PC-9 (cell line): ENCODE results near the gene PYGB. TPM values are rescaled to one million over a fixed set of nuclear protein-coding genes. Genes with fewer than 3 reads are reported as not detected.
A peak's percentile ranks its signal among the peaks of the same experiment; 100 is the strongest.

Source experiments
- BruUV-seq: library from RNA; stranded (reverse); fragments of 400-500 nt; replicated peaks from 2 replicates; lab custom pipeline; 2021; lab: Mats Ljungman, UMichigan
- CTCF ChIA-PET: fragments of 300-600 bp; sonication (Branson Sonifier 250); formaldehyde crosslinking; loops from one replicate; lab custom pipeline; 2022; ENCODE audit warnings: antibody characterized with exemption; lab: Charles Lee
- POLR2A ChIA-PET: fragments of 300-600 bp; sonication (Branson Sonifier 250); formaldehyde crosslinking; loops from one replicate; lab custom pipeline; 2022; ENCODE audit warnings: antibody characterized with exemption; ENCODE audit not compliant: unreplicated experiment; lab: Charles Lee
- DNase-seq, 2 experiments: peaks; one replicate each; pipeline versions ENCODE4 v3.0.0 to v3.0.0-alpha.2; 2015 to 2022; ENCODE audit warnings: mixed read lengths in 1 of 2
- H2AFZ ChIP-seq: fragments of 200-600 bp; sonication (generic); 2 replicates; pipeline ENCODE4 v1.8.1; 2017; ENCODE audit warnings: antibody characterized with exemption
- H3F3A ChIP-seq: fragments of 200-600 bp; sonication (generic); 2 replicates; pipeline ENCODE4 v1.8.1; 2017; ENCODE audit warnings: antibody characterized with exemption, mild to moderate bottlenecking, low read depth; ENCODE audit not compliant: insufficient read depth
- H3K27ac ChIP-seq: fragments of 200-600 bp; sonication (generic); 2 replicates; pipeline ENCODE4 v1.6.1; 2016; ENCODE audit warnings: mixed run types
- H3K27me3 ChIP-seq: fragments of 200-600 bp; sonication (generic); 2 replicates; pipeline ENCODE4 v1.6.1; 2016; ENCODE audit warnings: low read depth, mixed run types; ENCODE audit not compliant: insufficient read depth
- H3K36me3 ChIP-seq: fragments of 200-600 bp; sonication (generic); 2 replicates; pipeline ENCODE4 v1.6.1; 2016; ENCODE audit warnings: low read depth, mixed run types
- H3K4me1 ChIP-seq: fragments of 200-600 bp; sonication (generic); replicated peaks from 2 replicates; pipeline ENCODE4 v1.6.1; 2016; ENCODE audit warnings: mixed run types; ENCODE audit not compliant: insufficient read depth
- H3K4me2 ChIP-seq: fragments of 200-600 bp; sonication (generic); 2 replicates; pipeline ENCODE4 v1.6.1; 2017; ENCODE audit warnings: mixed run types
- H3K4me3 ChIP-seq: fragments of 200-600 bp; sonication (generic); 2 replicates; pipeline ENCODE4 v1.6.1; 2016; ENCODE audit warnings: mixed run types
- H3K79me2 ChIP-seq: fragments of 200-600 bp; sonication (generic); 2 replicates; pipeline ENCODE4 v1.6.1; 2017; ENCODE audit warnings: low read depth, mixed run types
- H3K9me2 ChIP-seq: fragments of 200-600 bp; sonication (generic); 2 replicates; pipeline ENCODE4 v1.8.1; 2017; ENCODE audit warnings: mild to moderate bottlenecking; ENCODE audit not compliant: insufficient read depth
- H3K9me3 ChIP-seq: fragments of 200-600 bp; sonication (generic); 2 replicates; pipeline ENCODE4 v1.8.1; 2016; ENCODE audit warnings: low read depth; ENCODE audit not compliant: insufficient read depth
- H4K20me1 ChIP-seq: fragments of 200-600 bp; sonication (generic); 2 replicates; pipeline ENCODE4 v1.8.1; 2017; ENCODE audit not compliant: insufficient read depth
- EZH2 ChIP-seq: fragments of 200-600 bp; sonication (generic); IDR thresholded peaks from 2 replicates; pipeline ENCODE4 v1.8.0; 2017; ENCODE audit warnings: antibody characterized with exemption, low read depth
- intact Hi-C: fragments of 100-400 bp; cut with micrococcal nuclease; formaldehyde crosslinking; loops from one replicate; pipeline ENCODE4 v1.10.0; 2022; ENCODE audit not compliant: unreplicated experiment
- total RNA-seq: library from RNA; stranded (reverse); gene quantifications from 2 replicates; pipeline ENCODE4 v1.2.3, GENCODE V29; 2021
- TF ChIP-seq, protein P1 (sequence below): fragments of 200-600 bp; sonication (generic); conservative IDR thresholded peaks from 2 replicates; pipeline ENCODE4 v1.6.1; 2017; ENCODE audit warnings: mixed run types, antibody characterized with exemption, mild to moderate bottlenecking, moderate library complexity

Gene PYGB
- total RNA-seq, 1 experiment from 2014 or later: 133 TPM

DNA sequence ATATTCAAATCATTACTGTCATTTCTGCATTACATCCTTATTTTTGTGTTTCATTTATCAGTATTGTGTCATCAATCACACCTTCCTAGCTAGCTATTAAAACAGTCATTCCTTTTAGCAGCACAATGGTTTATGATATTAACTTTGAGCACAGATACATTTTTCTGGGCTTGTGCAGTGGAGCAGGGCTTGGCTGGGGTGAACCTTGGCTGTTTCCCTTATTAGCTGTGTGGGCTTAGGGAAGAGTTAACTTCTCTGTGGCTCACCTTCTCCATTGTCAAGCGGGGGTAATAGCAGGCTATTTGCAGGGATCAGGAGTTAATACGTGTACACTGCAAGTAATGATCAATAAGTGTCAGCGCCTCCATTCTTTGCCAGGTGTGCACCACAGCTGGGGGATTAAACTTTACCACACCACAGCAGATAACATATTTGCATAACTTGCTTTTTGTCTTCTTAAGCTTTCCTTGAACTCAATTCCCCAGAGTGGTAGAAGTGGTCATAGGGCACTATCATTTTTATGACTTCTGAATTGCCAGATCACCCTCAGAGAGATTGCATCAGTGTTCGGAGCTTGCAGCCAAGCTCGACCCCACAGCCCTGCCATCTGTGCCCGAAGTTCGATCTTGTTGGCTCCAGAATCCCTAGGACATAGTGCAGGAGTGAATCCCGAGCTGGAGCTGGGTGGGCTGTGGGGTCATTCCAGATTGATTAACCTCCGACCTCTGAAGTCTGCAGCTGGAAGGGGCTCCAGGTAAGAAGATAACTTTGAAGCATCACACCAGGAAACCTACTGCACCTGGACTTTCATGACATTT, 1.5 kb upstream of the PYGB start:
- Histone ChIP-seq H3K27me3 (no peaks in the 10 kb centered on the region), H3F3A (peaks cover 4% of the 10 kb centered on the region; the same call in 1 of the 2 replicates), H4K20me1 (peaks cover 25% of the 10 kb centered on the region), H3K27ac (peak overlapping the region; percentile 83), H3K4me3 (peak overlapping the region; percentile 96), H3K79me2 (peaks cover 42% of the 10 kb centered on the region), H3K4me1 (peaks cover 40% of the 10 kb centered on the region), H3K36me3 (peaks cover 9% of the 10 kb centered on the region; the same call in 1 of the 2 replicates), H2AFZ (no peak overlapping the region), H3K9me2 (no peaks in the 10 kb centered on the region), H3K4me2 (peak overlapping the region; percentile 86), H3K9me3 (no peaks in the 10 kb centered on the region)
- no peak for TF ChIP-seq EZH2
- TF ChIP-seq, protein P1, sequence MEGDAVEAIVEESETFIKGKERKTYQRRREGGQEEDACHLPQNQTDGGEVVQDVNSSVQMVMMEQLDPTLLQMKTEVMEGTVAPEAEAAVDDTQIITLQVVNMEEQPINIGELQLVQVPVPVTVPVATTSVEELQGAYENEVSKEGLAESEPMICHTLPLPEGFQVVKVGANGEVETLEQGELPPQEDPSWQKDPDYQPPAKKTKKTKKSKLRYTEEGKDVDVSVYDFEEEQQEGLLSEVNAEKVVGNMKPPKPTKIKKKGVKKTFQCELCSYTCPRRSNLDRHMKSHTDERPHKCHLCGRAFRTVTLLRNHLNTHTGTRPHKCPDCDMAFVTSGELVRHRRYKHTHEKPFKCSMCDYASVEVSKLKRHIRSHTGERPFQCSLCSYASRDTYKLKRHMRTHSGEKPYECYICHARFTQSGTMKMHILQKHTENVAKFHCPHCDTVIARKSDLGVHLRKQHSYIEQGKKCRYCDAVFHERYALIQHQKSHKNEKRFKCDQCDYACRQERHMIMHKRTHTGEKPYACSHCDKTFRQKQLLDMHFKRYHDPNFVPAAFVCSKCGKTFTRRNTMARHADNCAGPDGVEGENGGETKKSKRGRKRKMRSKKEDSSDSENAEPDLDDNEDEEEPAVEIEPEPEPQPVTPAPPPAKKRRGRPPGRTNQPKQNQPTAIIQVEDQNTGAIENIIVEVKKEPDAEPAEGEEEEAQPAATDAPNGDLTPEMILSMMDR: no peak
- CTCF ChIA-PET: interaction anchor here (0.6 to 2.4 kb wide), 4 partner anchors 9 to 386 kb away, joined by 3 to 22 read pairs (median 6); partner anchors contain the start of gene ENTPD6
- intact Hi-C loops: loop anchor here (2.0 kb wide), 1 partner anchor 50 kb away; no protein-coding TSS in a partner anchor
- BruUV-seq: TSS peak; percentile 65
- POLR2A ChIA-PET: interaction anchor here (0.6 kb wide), 4 partner anchors 19 to 1897 kb away, joined by 3 to 7 read pairs (median 3); no protein-coding TSS in a partner anchor
- no peak for DNase-seq

DNA sequence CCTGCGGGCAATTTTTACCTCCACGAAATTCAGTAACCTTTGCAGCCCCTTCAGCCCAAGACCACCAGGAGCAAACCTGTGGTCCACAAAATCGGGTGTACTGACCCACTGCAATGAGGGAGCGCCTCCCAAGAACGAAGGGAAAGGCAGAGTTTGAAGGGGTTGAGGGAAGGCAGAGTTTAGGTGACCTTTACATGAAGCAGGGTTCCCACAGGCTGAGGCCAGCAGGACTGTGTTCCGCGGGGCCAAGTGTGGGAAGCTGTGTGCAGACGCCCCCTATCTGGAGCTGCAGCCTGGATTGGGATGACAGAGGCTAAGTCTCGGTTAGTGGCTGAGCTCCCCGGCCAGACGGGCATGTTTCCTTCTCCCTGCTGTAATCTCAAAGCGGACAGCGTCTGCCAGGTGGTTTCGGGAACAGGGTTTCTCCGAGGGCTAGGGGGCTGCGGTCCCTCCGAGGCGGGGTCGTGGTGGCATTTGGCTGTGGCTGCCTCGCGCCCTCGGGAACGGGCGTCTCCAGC, 826 bp upstream of the PYGB start:
- Histone ChIP-seq H3K4me3 (peak overlapping the region; percentile 96), H3F3A (peaks cover 10% of the 10 kb centered on the region; the same call in 1 of the 2 replicates), H4K20me1 (peaks cover 32% of the 10 kb centered on the region), H3K9me3 (no peaks in the 10 kb centered on the region), H3K36me3 (peaks cover 12% of the 10 kb centered on the region; the same call in 1 of the 2 replicates), H3K9me2 (no peaks in the 10 kb centered on the region), H2AFZ (peak overlapping the region; percentile 68), H3K4me2 (peak overlapping the region; percentile 86), H3K79me2 (peaks cover 49% of the 10 kb centered on the region), H3K27me3 (no peaks in the 10 kb centered on the region), H3K4me1 (peaks cover 47% of the 10 kb centered on the region), H3K27ac (peak overlapping the region; percentile 83)
- no TSS peak for BruUV-seq
- peak; percentile 48 to 60 for DNase-seq
- CTCF ChIA-PET: interaction anchor here (0.5 to 2.4 kb wide), 6 partner anchors 9 to 386 kb away, joined by 3 to 22 read pairs (median 5); partner anchors contain the start of genes ENTPD6 and GINS1
- POLR2A ChIA-PET: interaction anchor here (0.5 to 1.4 kb wide), 8 partner anchors 14 to 1897 kb away, joined by 3 to 16 read pairs (median 4); no protein-coding TSS in a partner anchor
- intact Hi-C loops: loop anchor here (1.0 to 2.0 kb wide), 2 partner anchors 9 to 50 kb away; no protein-coding TSS in a partner anchor
- TF ChIP-seq EZH2: no peak
- TF ChIP-seq, protein P1: peak; percentile 68; the same call in 1 of the 2 replicates

DNA sequence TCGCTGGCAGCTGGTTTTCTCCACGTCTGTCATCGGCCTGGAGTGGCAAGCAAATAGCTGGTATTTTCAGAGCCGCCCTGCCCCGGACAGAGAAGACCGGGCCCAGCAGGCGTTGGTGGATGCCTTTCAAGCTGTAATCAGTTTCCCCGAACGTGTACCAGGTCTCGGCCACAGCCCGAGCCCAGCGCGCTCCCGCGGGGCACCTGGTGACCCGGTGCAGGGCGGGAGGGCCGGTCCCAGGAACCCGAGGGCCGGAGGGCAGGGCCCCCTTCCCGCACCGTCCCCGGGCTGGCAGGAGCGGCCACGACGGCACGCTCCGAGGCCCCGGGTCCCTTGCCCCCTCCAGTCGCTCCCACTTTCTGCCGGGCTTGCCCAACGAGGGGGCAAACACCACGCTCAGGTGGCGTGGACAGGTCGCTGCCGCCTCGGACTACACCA, 348 bp upstream of the PYGB start:
- no TSS peak for BruUV-seq
- intact Hi-C loops: loop anchor here (1.0 to 2.0 kb wide), 2 partner anchors 9 to 51 kb away; no protein-coding TSS in a partner anchor

More for the DNA sequence above, 348 bp upstream of the PYGB start:
- Histone ChIP-seq H3F3A (peaks cover 15% of the 10 kb centered on the region), H2AFZ (peak overlapping the region; percentile 68), H3K27me3 (no peaks in the 10 kb centered on the region), H3K4me2 (peak overlapping the region; percentile 86), H4K20me1 (peaks cover 36% of the 10 kb centered on the region), H3K9me3 (no peaks in the 10 kb centered on the region), H3K79me2 (peaks cover 54% of the 10 kb centered on the region), H3K27ac (peak overlapping the region; percentile 83), H3K4me3 (peak overlapping the region; percentile 96), H3K9me2 (no peaks in the 10 kb centered on the region), H3K4me1 (peaks cover 52% of the 10 kb centered on the region), H3K36me3 (peaks cover 12% of the 10 kb centered on the region; the same call in 1 of the 2 replicates)
- ChIA-PET POLR2A (interaction anchor here (0.5 to 1.4 kb wide), 6 partner anchors 11 to 1207 kb away, joined by 3 to 16 read pairs (median 5); no protein-coding TSS in a partner anchor), CTCF (interaction anchor here (0.5 to 2.4 kb wide), 6 partner anchors 8 to 160 kb away, joined by 3 to 22 read pairs (median 5); partner anchors contain the start of genes ENTPD6 and GINS1)
- TF ChIP-seq EZH2: no peak
- TF ChIP-seq, protein P1: no peak
- peak in 1 of 2 experiments; percentile 73 for DNase-seq
